Activated B cell treated with CpG ODN at 0.5 μM for 24 hours (primary cell): Measurements from ENCODE around the gene TLE5. TPM values are rescaled to one million over a fixed set of nuclear protein-coding genes. Genes with fewer than 3 reads are reported as not detected.

Experiments
- ATAC-seq: fragments of 200-7000 bp; cut with Tn5 transposase; one replicate; pipeline ENCODE4 v1.10.0; 2021; ENCODE audit warnings: low read depth, mild to moderate bottlenecking, moderate library complexity
- CTCF ChIA-PET: fragments of 350-600 bp; sonication (Branson Sonifier 250); formaldehyde crosslinking; loops from one replicate; lab custom pipeline; 2021; ENCODE audit warnings: antibody characterized with exemption; lab: Charles Lee
- POLR2A ChIA-PET: fragments of 350-600 bp; sonication (Branson Sonifier 250); formaldehyde crosslinking; loops from one replicate; lab custom pipeline; 2021; ENCODE audit warnings: antibody characterized with exemption; lab: Charles Lee
- DNase-seq: peaks from one replicate; pipeline ENCODE4 v3.0.0; 2022
- H3K27ac Mint-ChIP-seq: one replicate; pipeline ENCODE4 v1.8.0; 2020; ENCODE audit warnings: mixed read lengths
- H3K27me3 Mint-ChIP-seq: one replicate; pipeline ENCODE4 v1.8.0; 2021; ENCODE audit warnings: mixed read lengths
- H3K36me3 Mint-ChIP-seq: one replicate; pipeline ENCODE4 v1.8.0; 2021; ENCODE audit warnings: low read depth, mixed read lengths
- H3K4me1 Mint-ChIP-seq: one replicate; pipeline ENCODE4 v1.8.0; 2021; ENCODE audit warnings: mixed read lengths
- H3K4me3 Mint-ChIP-seq: one replicate; pipeline ENCODE4 v1.8.0; 2020; ENCODE audit warnings: mild to moderate bottlenecking, mixed read lengths
- H3K9me3 Mint-ChIP-seq: one replicate; pipeline ENCODE4 v1.8.0; 2020; ENCODE audit warnings: mixed read lengths
- intact Hi-C: fragments of 100-400 bp; cut with micrococcal nuclease; formaldehyde crosslinking; loops from one replicate; pipeline ENCODE4 v1.15.1; 2024
- total RNA-seq: library from RNA; stranded (reverse); gene quantifications from 2 replicates; pipeline ENCODE4 v1.2.3, GENCODE V29; 2022
- TF ChIP-seq, protein P1 (sequence below): fragments of 200-600 bp; IDR thresholded peaks from one replicate; pipeline ENCODE4 v1.8.0; 2022; ENCODE audit warnings: antibody characterized with exemption, mild to moderate bottlenecking

TLE5 gene
- total RNA-seq, 1 donor from 2014 or later, result 323 TPM

DNA sequence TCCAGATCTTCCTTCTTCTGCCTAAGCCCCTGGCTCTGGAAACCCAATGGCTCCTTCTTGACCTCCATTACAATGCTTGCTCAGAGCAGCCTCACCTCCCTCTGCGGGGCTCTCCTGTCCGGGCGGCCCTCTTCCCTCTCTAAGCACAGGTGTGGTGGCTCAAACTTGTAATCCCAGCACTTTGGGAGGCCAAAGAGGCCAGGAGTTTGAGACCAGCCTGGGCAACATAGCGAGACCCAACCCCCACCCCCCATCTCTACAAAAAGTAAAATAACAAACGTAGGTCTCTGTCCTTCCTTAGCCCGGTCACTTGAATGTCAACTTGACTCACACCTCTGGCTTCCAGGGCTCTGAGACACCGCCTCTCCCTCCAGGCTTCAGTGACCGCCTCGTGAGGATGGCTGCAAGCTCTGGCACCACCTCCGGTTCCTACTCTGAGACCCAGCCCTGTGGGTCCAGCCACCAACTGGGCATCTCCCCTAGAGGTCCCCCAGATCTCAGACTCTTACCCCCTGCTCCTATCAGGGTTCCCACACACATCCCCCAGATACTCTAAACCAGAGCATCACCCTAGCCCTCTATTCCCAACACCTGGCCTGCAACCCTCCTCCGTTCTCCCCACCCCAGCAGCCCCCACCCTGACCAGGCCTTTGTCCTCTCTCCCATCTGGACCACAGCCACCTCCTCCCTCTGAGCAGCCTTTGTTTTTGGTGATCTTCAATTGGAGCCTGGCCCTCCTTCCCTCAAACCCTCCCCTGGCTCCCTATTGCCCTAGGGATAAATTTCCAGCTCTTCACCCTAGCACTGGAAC is 28.5 kb downstream of the TLE5 start:
- Mint-ChIP-seq H3K27ac (no peak overlapping the region), H3K27me3 (peaks cover 18% of the 10 kb centered on the region), H3K36me3 (no peaks in the 10 kb centered on the region), H3K9me3 (no peaks in the 10 kb centered on the region), H3K4me3 (no peak overlapping the region), H3K4me1 (peaks cover 25% of the 10 kb centered on the region)
- ChIA-PET POLR2A (no interaction called here), CTCF (no interaction called here)
- intact Hi-C loops, result loop anchor here (2.0 kb wide), 1 partner anchor 57 kb away; the partner anchor contains the start of gene TLE6
- DNase-seq (no peak), ATAC-seq (no peak)
- TF ChIP-seq, protein P1, sequence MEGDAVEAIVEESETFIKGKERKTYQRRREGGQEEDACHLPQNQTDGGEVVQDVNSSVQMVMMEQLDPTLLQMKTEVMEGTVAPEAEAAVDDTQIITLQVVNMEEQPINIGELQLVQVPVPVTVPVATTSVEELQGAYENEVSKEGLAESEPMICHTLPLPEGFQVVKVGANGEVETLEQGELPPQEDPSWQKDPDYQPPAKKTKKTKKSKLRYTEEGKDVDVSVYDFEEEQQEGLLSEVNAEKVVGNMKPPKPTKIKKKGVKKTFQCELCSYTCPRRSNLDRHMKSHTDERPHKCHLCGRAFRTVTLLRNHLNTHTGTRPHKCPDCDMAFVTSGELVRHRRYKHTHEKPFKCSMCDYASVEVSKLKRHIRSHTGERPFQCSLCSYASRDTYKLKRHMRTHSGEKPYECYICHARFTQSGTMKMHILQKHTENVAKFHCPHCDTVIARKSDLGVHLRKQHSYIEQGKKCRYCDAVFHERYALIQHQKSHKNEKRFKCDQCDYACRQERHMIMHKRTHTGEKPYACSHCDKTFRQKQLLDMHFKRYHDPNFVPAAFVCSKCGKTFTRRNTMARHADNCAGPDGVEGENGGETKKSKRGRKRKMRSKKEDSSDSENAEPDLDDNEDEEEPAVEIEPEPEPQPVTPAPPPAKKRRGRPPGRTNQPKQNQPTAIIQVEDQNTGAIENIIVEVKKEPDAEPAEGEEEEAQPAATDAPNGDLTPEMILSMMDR, result no peak

DNA sequence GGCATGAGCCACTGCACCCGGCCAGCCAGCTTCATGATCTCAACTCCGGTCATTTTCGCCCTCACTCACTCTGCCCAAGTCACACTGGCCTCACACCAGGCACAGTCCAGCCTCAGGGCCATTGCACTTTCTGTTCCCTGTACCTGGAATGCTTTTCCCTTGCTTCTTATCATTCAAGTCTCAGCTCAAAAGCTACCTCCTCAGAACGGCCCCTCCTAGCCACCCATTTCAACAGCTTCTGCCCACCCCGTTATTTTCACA is 30.8 kb downstream of the TLE5 start:
- TF ChIP-seq, protein P1, result no peak
- no peak for DNase-seq
- Mint-ChIP-seq H3K27me3 (peaks cover 26% of the 10 kb centered on the region), H3K9me3 (no peaks in the 10 kb centered on the region), H3K4me3 (no peak overlapping the region), H3K36me3 (no peaks in the 10 kb centered on the region), H3K27ac (no peak overlapping the region), H3K4me1 (peaks cover 28% of the 10 kb centered on the region)
- ChIA-PET CTCF (interaction anchor here (1.1 kb wide), 1 partner anchor 77 kb away, joined by 3 read pairs; no protein-coding TSS in a partner anchor), POLR2A (no interaction called here)
- intact Hi-C loops, result no loop called here
- no peak for ATAC-seq

GRCh38 chr19:3029065-3029923 is 33.0 kb downstream of the TLE5 start, which contains the start of gene TLE2:
TLE2 (minus strand) TSS chr19:3029280; CDS start chr19:3028904, 376 bp downstream.
- no peak within 1 kb of the TSS for H3K27ac Mint-ChIP-seq
- ChIA-PET CTCF (no interaction called here), POLR2A (interaction anchor here (0.6 kb wide), 1 partner anchor 958 kb away, joined by 3 read pairs; no protein-coding TSS in a partner anchor)
- intact Hi-C loops, result no loop called here
- ATAC-seq (peak; percentile 54), DNase-seq (no peak)
- H3K9me3 Mint-ChIP-seq, result no peaks in the 10 kb centered on the region
- TF ChIP-seq, protein P1, result no peak
- H3K27me3 Mint-ChIP-seq, result peaks cover 32% of the 10 kb centered on the region
- H3K4me3 Mint-ChIP-seq, result peak within 1 kb of the TSS; percentile 70
- peaks cover 21% of the 10 kb centered on the region for H3K4me1 Mint-ChIP-seq
- no peaks in the 10 kb centered on the region for H3K36me3 Mint-ChIP-seq

DNA sequence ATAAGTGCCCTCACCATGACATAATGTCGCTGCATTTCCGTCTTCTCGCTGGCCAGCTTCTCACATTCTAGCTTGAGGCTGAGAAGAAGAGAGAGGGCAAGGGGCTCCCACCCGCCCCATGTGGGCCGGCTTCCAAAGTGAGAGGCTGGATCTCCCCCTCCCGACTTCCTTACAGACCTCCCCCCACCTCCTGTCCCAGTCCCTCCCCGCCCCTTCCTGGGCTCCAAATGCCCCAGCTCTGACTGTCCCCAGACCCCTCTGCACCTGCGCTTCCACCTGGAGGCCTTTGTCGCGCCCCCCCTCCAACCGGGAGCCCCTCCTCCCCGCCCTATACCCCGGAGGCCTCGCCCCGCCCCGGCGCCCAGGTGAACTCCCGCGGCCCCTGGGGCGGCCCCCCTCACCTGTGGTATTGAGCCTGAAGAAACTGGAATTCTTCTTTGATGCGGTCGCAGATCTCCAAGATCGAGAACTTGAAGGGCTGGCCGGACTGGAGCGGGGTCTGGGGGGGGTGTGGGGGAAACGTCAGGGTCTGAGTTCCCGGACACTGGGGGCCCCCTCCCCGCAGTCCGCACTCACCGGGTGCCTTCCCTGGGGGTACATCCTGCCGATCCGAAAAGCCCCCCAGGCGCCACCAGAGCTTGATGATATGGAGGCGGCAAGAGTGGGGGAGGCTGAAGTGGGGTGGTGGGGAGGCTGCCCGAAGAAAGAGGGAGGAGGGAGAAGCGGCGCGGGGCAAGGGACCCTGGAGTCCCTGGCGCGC is 33.8 kb downstream of the TLE5 start:
- ChIA-PET CTCF (no interaction called here), POLR2A (interaction anchor here (0.6 to 1.8 kb wide), 6 partner anchors 8 to 1688 kb away, joined by 3 to 12 read pairs (median 6); no protein-coding TSS in a partner anchor)
- ATAC-seq (peak; percentile 35), DNase-seq (no peak)
- Mint-ChIP-seq H3K4me1 (peaks cover 19% of the 10 kb centered on the region), H3K4me3 (peak overlapping the region; percentile 70), H3K9me3 (no peaks in the 10 kb centered on the region), H3K27me3 (peaks cover 34% of the 10 kb centered on the region), H3K27ac (no peak overlapping the region), H3K36me3 (no peaks in the 10 kb centered on the region)
- TF ChIP-seq, protein P1, result no peak
- intact Hi-C loops, result no loop called here
